DND-41 (cell line): ENCODE results near the gene ARG1.

Experiments used
- CTCF ChIP-seq: IDR thresholded peaks from 2 replicates; pipeline ENCODE4 v1.5.1; 2012; ENCODE audit warnings: borderline replicate concordance, low read length, moderate library complexity, mild to moderate bottlenecking; ENCODE audit not compliant: poor library complexity, severe bottlenecking; ENCODE audit errors: extremely low read depth
- EZH2 ChIP-seq: IDR thresholded peaks from 3 replicates; pipeline ENCODE4 v1.6.1; 2012; ENCODE audit warnings: borderline replicate concordance, low read depth, mild to moderate bottlenecking, moderate library complexity, low read length, inconsistent platforms; ENCODE audit not compliant: severe bottlenecking

- TF ChIP-seq CTCF: no peak
- no peak for TF ChIP-seq EZH2
These were observed 10.9 kb upstream of the ARG1 start for GRCh38 chr6:131561925-131562707.
